Mammary epithelial cell (primary cell): ENCODE data around the gene TASOR.

ENCODE experiments used
- CTCF ChIP-seq, 2 donors: IDR thresholded peaks in 1 of 2; conservative IDR thresholded peaks in 1 of 2; 2 replicates each; pipeline ENCODE4 v1.5.1; 2011 to 2012; ENCODE audit warnings: inconsistent platforms in 2 of 2, low read length in 2 of 2, mild to moderate bottlenecking in 2 of 2, control low read depth in 1 of 2, low read depth in 1 of 2; ENCODE audit not compliant: insufficient read depth in 1 of 2; ENCODE audit errors: extremely low read depth in 1 of 2
- EZH2 ChIP-seq: IDR thresholded peaks from 2 replicates; pipeline ENCODE4 v1.6.1; 2012; ENCODE audit warnings: low read length, inconsistent platforms, borderline replicate concordance

GRCh38 chr3:56682462-56683121 lies 473 bp downstream of the TASOR start:
- TF ChIP-seq CTCF (conservative IDR thresholded peaks at IDR 0.05 in 1 of 2, IDR thresholded peaks at IDR 0.05 in 1 of 2; ENCODE audit: extremely low read depth in 1 of 2, insufficient read depth in 1 of 2, low read depth in 1 of 2, low read length in 2 of 2) (peak in 1 of 2 donors; percentile 16), EZH2 (no peak)
